GM12872 (cell line): ENCODE data around the gene LSAMP.

Source experiments
- TF ChIP-seq, protein P1 (sequence below): IDR thresholded peaks from 3 replicates; pipeline ENCODE4 v1.5.1; 2011; ENCODE audit warnings: low read depth, mild to moderate bottlenecking, low read length, moderate library complexity; ENCODE audit not compliant: insufficient read depth

LSAMP gene

DNA sequence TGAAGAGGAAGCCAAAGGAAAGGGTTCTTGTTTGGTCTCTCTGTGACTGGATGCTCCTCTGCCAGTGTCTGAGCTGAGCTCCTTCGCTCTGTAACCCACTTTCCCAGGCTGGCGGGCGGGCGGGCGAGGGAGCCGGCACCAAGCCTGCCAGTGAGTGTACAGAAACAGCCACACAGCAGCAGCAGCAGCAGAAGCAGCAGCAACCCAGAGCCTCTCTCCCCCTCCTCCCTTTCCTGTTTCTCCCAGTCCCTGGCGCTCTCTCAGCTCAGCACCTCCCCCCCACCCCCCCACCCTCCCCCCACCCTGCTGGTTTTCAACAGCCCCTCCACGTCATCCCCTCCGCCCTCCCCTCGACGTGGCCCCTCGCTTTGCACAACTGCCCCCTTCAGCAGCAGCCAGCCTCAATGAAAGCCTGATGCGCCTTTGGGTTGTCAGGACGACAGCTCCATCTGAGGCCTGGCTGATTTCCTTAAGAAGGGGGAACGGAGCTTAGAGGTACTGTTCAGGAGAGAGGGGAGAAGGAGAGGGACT, at the start of gene LSAMP:
LSAMP (minus strand) TSS at position 177 of the 531 bp plus-strand sequence.
- TF ChIP-seq, protein P1, sequence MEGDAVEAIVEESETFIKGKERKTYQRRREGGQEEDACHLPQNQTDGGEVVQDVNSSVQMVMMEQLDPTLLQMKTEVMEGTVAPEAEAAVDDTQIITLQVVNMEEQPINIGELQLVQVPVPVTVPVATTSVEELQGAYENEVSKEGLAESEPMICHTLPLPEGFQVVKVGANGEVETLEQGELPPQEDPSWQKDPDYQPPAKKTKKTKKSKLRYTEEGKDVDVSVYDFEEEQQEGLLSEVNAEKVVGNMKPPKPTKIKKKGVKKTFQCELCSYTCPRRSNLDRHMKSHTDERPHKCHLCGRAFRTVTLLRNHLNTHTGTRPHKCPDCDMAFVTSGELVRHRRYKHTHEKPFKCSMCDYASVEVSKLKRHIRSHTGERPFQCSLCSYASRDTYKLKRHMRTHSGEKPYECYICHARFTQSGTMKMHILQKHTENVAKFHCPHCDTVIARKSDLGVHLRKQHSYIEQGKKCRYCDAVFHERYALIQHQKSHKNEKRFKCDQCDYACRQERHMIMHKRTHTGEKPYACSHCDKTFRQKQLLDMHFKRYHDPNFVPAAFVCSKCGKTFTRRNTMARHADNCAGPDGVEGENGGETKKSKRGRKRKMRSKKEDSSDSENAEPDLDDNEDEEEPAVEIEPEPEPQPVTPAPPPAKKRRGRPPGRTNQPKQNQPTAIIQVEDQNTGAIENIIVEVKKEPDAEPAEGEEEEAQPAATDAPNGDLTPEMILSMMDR, result no peak

DNA sequence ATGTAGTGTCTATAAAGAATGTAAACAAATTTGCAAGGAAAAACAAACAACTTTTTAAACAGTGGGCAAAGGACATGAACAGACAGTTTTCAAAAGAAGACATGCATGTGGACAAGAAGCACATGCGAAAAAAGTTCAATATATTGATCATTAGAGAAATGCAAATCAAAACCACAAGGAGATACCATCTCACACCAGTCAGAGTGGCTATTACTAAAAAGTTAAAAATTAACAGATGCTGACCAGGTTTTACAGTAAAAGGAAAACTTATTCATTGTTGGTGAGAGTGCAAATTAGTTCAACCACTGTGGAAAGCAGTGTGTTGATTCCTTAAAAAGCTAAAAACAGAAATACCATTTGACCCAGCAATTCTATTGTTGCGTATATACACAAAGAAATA, 47.1 kb upstream of the LSAMP start:
- TF ChIP-seq, protein P1, result no peak

DNA sequence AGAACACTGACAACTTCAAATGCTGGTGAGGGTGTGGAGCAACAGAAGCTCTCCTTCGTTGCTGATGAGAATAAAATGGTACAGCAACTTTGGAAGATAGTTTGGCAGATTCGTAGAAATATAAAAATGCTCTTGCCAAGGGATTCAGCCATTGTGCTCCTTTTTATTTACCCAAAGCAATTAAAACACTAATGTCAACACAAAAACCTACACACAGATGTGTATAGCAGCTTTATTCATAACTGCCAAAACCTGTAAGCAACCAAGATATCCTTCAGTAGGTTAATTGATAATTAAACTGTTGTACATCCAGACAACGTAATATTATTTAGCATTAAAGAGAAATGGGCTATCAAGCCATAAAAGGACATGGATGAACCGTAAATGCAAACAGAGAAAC, 37.8 kb upstream of the LSAMP start:
- TF ChIP-seq, protein P1, result no peak

DNA sequence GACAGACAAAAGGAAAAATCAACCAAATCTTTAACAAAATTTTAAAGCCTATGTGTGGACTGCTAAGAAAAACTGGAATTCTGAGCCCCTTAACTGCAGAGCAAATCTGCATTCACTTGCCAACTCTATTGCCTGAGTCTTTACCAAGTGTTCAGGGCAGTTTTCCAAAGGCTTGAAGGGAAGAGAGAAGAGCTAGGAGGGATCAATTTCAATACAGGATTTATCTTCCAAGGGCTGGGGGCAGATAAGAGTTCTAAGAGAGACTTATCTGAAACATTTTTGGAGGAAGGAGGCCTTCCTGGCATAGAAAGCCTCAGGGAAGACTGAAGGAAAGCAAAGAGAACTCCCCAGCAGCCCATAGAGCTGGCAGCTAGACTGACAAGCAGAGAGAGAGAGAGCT, 31.4 kb upstream of the LSAMP start:
- TF ChIP-seq, protein P1, result no peak

DNA sequence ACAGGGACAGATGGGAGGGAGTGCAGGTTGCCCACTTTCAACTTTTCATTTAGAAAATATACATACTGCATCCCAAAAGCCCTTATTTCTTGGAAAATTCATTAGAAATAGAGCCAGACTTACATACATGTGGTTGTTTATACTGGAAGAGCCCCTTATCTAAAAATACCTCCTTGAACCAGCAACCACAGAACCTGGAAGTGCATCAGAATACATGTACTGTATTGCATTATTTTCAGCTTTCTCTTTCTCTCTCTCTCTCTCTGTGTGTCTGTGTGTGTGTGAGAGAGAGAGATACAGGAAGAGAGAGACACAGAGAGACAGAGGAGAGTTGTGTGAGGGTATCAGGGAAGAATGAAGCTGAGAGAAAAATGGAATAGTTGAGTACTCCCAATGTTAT, 29.5 kb upstream of the LSAMP start:
- TF ChIP-seq, protein P1, result no peak

DNA sequence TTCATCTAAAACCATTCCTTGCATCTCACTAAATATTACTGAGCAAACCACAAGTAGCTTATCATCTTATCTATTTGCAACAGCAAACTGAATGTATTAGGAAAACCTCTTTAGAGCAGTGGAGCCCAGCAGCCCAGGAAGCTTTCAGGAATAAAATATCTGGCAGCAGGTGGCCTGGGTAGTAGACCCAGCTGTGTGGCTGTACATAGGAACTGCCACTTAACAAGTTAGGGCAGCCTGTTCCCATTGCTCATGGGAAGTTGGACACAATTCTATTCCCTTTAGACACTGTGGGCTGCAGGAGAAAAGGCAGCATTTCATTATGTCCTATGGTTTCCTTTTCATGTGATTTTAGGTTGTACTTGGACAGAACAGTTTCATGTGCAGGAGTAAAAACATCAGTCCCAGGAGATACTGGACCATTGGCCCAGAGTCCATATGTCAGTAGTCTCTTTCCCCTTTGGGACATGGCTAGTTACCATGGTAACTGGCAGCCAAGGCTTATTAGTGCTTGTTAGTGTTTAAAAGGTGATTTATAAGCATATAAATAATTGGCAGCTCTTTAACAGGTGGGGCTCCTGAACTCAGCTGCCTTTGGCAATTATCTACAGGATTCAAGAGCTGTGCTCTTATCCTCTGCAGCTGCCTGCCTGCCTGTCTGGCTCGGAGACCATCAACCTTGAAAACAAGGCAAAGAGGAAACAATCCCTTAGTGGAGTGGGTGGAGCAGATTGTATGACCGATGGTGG, 28.9 kb upstream of the LSAMP start:
- TF ChIP-seq, protein P1, result no peak

DNA sequence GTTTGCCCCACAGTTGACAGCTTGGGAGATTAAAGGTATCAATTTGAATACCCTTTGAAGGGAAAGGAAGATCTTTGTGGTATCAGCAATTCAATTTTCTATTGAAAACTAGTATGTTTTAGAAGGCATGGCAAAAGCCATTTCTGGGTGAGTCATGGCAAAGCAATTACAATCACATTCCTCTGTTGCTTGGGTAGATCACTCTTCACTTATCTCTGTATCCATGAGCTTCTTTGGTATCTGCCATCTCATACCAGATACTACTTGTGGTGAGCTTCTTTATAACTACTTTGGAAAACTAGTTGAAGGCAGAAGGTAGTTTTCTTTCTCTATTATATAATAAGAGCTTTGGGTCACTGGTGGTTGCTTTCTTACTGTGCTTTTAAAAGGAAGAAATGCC, 28.3 kb upstream of the LSAMP start:
- TF ChIP-seq, protein P1, result no peak
